H1 (cell line): ENCODE results near the gene NEURL1. TPM values are rescaled to one million over a fixed set of nuclear protein-coding genes. Genes with fewer than 3 reads are reported as not detected.

ENCODE experiments used
- CTCF ChIA-PET: fragments of 300-600 bp; sonication (Branson Sonifier 250); formaldehyde crosslinking; loops from one replicate; lab custom pipeline; 2021; ENCODE audit not compliant: partially characterized antibody; lab: Charles Lee
- POLR2A ChIA-PET: fragments of 300-600 bp; sonication (Branson Sonifier 250); formaldehyde crosslinking; loops from one replicate; lab custom pipeline; 2021; ENCODE audit warnings: inconsistent platforms; ENCODE audit not compliant: partially characterized antibody; lab: Charles Lee
- DNase-seq, 2 experiments: peaks; one replicate each; pipeline versions ENCODE4 v3.0.0 to v3.0.0-alpha.2; 2010 to 2022; ENCODE audit warnings: low spot score in 2 of 2, low read depth in 1 of 2, mixed read lengths in 1 of 2
- FAIRE-seq: peaks from 2 replicates; lab custom pipeline; 2011; peaks lifted over from hg19 to GRCh38; lab: Jason Lieb, UNC
- H2AFZ ChIP-seq: 2 replicates; pipeline ENCODE4 v1.8.1; 2012; ENCODE audit warnings: low read length, inconsistent platforms
- H2AK5ac ChIP-seq: 2 replicates; pipeline ENCODE4 v1.6.1; 2013; ENCODE audit warnings: low read depth, low read length
- H2BK120ac ChIP-seq: replicated peaks from 2 replicates; pipeline ENCODE3; 2013; ENCODE audit warnings: low read depth, low read length, inconsistent platforms
- H2BK12ac ChIP-seq: 2 replicates; pipeline ENCODE4 v1.6.1; 2013; ENCODE audit warnings: low read depth, low read length
- H2BK15ac ChIP-seq: 2 replicates; pipeline ENCODE4 v1.6.1; 2013; ENCODE audit warnings: low read length
- H2BK20ac ChIP-seq: 2 replicates; pipeline ENCODE4 v1.6.1; 2013; ENCODE audit warnings: low read length
- H2BK5ac ChIP-seq: 2 replicates; pipeline ENCODE4 v1.6.1; 2013; ENCODE audit warnings: low read depth, low read length
- H3K14ac ChIP-seq: 2 replicates; pipeline ENCODE4 v1.6.1; 2013; ENCODE audit warnings: inconsistent platforms; ENCODE audit not compliant: insufficient read length
- H3K18ac ChIP-seq: 2 replicates; pipeline ENCODE4 v1.6.1; 2013; ENCODE audit warnings: low read length; ENCODE audit errors: extremely low read depth
- H3K23ac ChIP-seq: 2 replicates; pipeline ENCODE4 v1.6.1; 2013; ENCODE audit warnings: inconsistent platforms; ENCODE audit not compliant: insufficient read length
- H3K23me2 ChIP-seq: 2 replicates; pipeline ENCODE4 v1.6.1; 2013; ENCODE audit warnings: low read depth, low read length
- H3K27ac ChIP-seq: 2 replicates; pipeline ENCODE4 v1.6.1; 2011; ENCODE audit warnings: low read depth, low read length, inconsistent platforms
- H3K27me3 ChIP-seq, 4 experiments: replicated peaks in 1 of 4; 1 replicate in 1 of 4; 2 replicates in 3 of 4; pipeline versions ENCODE4 v1.6.1 to v1.8.1; 2011 to 2013; ENCODE audit warnings: low read length in 3 of 4, mild to moderate bottlenecking in 3 of 4, inconsistent platforms in 2 of 4, mixed read lengths in 2 of 4, moderate library complexity in 1 of 4; ENCODE audit not compliant: control insufficient read depth in 3 of 4, insufficient read depth in 3 of 4; ENCODE audit errors: extremely low read depth in 1 of 4
- H3K36me3 ChIP-seq, 4 experiments: 2 replicates each; pipeline versions ENCODE4 v1.6.1 to v1.8.1; 2011 to 2013; ENCODE audit warnings: mild to moderate bottlenecking in 4 of 4, low read length in 3 of 4, moderate library complexity in 2 of 4, control low read depth in 1 of 4, inconsistent platforms in 1 of 4; ENCODE audit not compliant: insufficient read depth in 4 of 4, control insufficient read depth in 2 of 4
- H3K4ac ChIP-seq: replicated peaks from 2 replicates; pipeline ENCODE3; 2013; ENCODE audit warnings: low read length, low read depth, mixed read lengths, inconsistent platforms; ENCODE audit not compliant: insufficient read length
- H3K4me1 ChIP-seq, 4 experiments: replicated peaks in 1 of 4; 1 replicate in 1 of 4; 2 replicates in 3 of 4; pipeline versions ENCODE4 v1.6.1 to v1.8.1; 2011 to 2013; ENCODE audit warnings: low read length in 3 of 4, inconsistent platforms in 2 of 4, mixed read lengths in 1 of 4; ENCODE audit not compliant: insufficient read depth in 4 of 4, control insufficient read depth in 3 of 4
- H3K4me2 ChIP-seq, 2 experiments: 2 replicates each; pipeline versions ENCODE4 v1.6.1 to v1.8.1; 2011 to 2013; ENCODE audit warnings: low read depth in 2 of 2, low read length in 2 of 2, control low read depth in 1 of 2, inconsistent platforms in 1 of 2, mild to moderate bottlenecking in 1 of 2; ENCODE audit not compliant: insufficient read depth in 1 of 2
- H3K4me3 ChIP-seq, 4 experiments: fragments of 200-600, 300-600 bp in 1 of 4; sonication (generic), shearing (Covaris generic), sonication (Bioruptor Twin) in 1 of 4; 2 replicates each; pipeline versions ENCODE4 v1.5.1 to v1.8.1; 2011 to 2016; ENCODE audit warnings: low read length in 4 of 4, low read depth in 3 of 4, control low read depth in 2 of 4, inconsistent platforms in 2 of 4, mild to moderate bottlenecking in 2 of 4, mixed read lengths in 1 of 4, moderate library complexity in 1 of 4; ENCODE audit not compliant: insufficient read depth in 2 of 4; ENCODE audit errors: extremely low read depth in 1 of 4
- H3K56ac ChIP-seq: replicated peaks from 2 replicates; pipeline ENCODE3; 2013; ENCODE audit warnings: low read depth, mild to moderate bottlenecking, mixed read lengths, low read length, inconsistent platforms; ENCODE audit not compliant: insufficient read length
- H3K79me1 ChIP-seq: 2 replicates; pipeline ENCODE4 v1.6.1; 2013; ENCODE audit warnings: low read depth, low read length, control low read depth
- H3K79me2 ChIP-seq, 2 experiments: 2 replicates each; pipeline versions ENCODE4 v1.6.1 to v1.8.1; 2012 to 2013; ENCODE audit warnings: low read length in 2 of 2, mild to moderate bottlenecking in 2 of 2, inconsistent platforms in 1 of 2; ENCODE audit not compliant: insufficient read depth in 2 of 2, control insufficient read depth in 1 of 2
- H3K9ac ChIP-seq, 4 experiments: replicated peaks in 1 of 4; 1 replicate in 1 of 4; 2 replicates in 3 of 4; pipeline versions ENCODE4 v1.6.1 to v1.8.1; 2011 to 2013; ENCODE audit warnings: low read depth in 3 of 4, low read length in 3 of 4, control low read depth in 2 of 4, mild to moderate bottlenecking in 2 of 4, moderate library complexity in 2 of 4, inconsistent platforms in 1 of 4; ENCODE audit errors: extremely low read depth in 1 of 4
- H3K9me3 ChIP-seq, 2 experiments: 2 replicates each; pipeline versions ENCODE4 v1.6.1 to v1.8.1; 2012 to 2013; ENCODE audit warnings: mild to moderate bottlenecking in 2 of 2, moderate library complexity in 2 of 2, control low read depth in 1 of 2, inconsistent platforms in 1 of 2, low read depth in 1 of 2, low read length in 1 of 2, mixed read lengths in 1 of 2; ENCODE audit not compliant: insufficient read depth in 2 of 2
- H4K20me1 ChIP-seq, 2 experiments: replicated peaks in 1 of 2; 2 replicates each; pipeline versions ENCODE3 to v1.8.1; 2011 to 2013; ENCODE audit warnings: inconsistent platforms in 2 of 2, low read length in 2 of 2, mild to moderate bottlenecking in 1 of 2; ENCODE audit not compliant: insufficient read depth in 2 of 2, control insufficient read depth in 1 of 2
- H4K5ac ChIP-seq: 2 replicates; pipeline ENCODE4 v1.6.1; 2013; ENCODE audit warnings: low read length, low read depth, mixed read lengths, inconsistent platforms; ENCODE audit not compliant: insufficient read length
- H4K8ac ChIP-seq: 2 replicates; pipeline ENCODE4 v1.8.0; 2013; ENCODE audit warnings: mild to moderate bottlenecking, moderate library complexity, low read length, inconsistent platforms; ENCODE audit not compliant: insufficient read depth; ENCODE audit errors: extremely low read depth
- H4K91ac ChIP-seq: replicated peaks from 2 replicates; pipeline ENCODE3; 2013; ENCODE audit warnings: low read length, mixed read lengths, inconsistent platforms; ENCODE audit not compliant: insufficient read length
- CHD1 ChIP-seq: IDR thresholded peaks from 2 replicates; pipeline ENCODE4 v1.6.1; 2012; ENCODE audit warnings: low read depth, low read length, improper control_type of control experiment
- GTF2F1 ChIP-seq: IDR thresholded peaks from 2 replicates; pipeline ENCODE4 v1.6.1; 2012; ENCODE audit warnings: low read depth, low read length, improper control_type of control experiment, borderline replicate concordance
- POLR2AphosphoS5 ChIP-seq: IDR thresholded peaks from 2 replicates; pipeline ENCODE4 v1.6.1; 2011; ENCODE audit warnings: low read depth, low read length
- TCF12 ChIP-seq: IDR thresholded peaks from 2 replicates; pipeline ENCODE4 v1.6.1; 2011; ENCODE audit warnings: low read depth, mild to moderate bottlenecking, low read length
- TEAD4 ChIP-seq: IDR thresholded peaks from 2 replicates; pipeline ENCODE4 v1.6.1; 2012; ENCODE audit warnings: low read depth, low read length, inconsistent platforms, mixed read lengths
- WGBS, 2 experiments: shearing (Covaris generic) in 1 of 2; methylation state at CpG; one replicate each; pipeline versions ENCODE4 v1.1.6 to v1.1.7; 2013 to 2015; ENCODE audit warnings: low lambda C conversion rate in 2 of 2, mixed read lengths in 2 of 2, inconsistent platforms in 1 of 2, low coverage in 1 of 2, missing lambda C conversion rate in 1 of 2; ENCODE audit not compliant: insufficient replicate concordance in 2 of 2, insufficient coverage in 1 of 2, insufficient read length in 1 of 2; ENCODE audit errors: extremely low coverage in 1 of 2, missing lambda C conversion rate in 1 of 2; 5-methylcytosine and 5-hydroxymethylcytosine counted together
- polyA plus RNA-seq, 7 experiments: library from polyadenylated mRNA; depleted of rRNA in 3 of 7; stranded (reverse) in 5 of 7; unstranded in 2 of 7; fragments of >200 nt in 5 of 7; fragments of 200-250 nt in 2 of 7; gene quantifications; 1 replicate in 5 of 7; 2 replicates in 1 of 7; 4 replicates in 1 of 7; pipeline versions ENCODE4 v1.2.1 to v1.2.3, GENCODE V29; 2011 to 2013; ENCODE audit warnings: missing spikeins in 2 of 7, mixed read lengths in 2 of 7
- total RNA-seq: library from RNA; stranded (reverse); fragmentation: NEBNext Ultra II Directional; extraction: Animal tissue kit (Norgen Biotek cat#: 25700); gene quantifications from 2 replicates; pipeline ENCODE4 v1.2.1, GENCODE V29; 2021

Gene NEURL1
- total and polyA plus RNA-seq, 2 of the 8 experiments (the other 6 are each of a cell fraction or from before 2014, with no cell fraction given) = 0.54 to 0.58 TPM

DNA sequence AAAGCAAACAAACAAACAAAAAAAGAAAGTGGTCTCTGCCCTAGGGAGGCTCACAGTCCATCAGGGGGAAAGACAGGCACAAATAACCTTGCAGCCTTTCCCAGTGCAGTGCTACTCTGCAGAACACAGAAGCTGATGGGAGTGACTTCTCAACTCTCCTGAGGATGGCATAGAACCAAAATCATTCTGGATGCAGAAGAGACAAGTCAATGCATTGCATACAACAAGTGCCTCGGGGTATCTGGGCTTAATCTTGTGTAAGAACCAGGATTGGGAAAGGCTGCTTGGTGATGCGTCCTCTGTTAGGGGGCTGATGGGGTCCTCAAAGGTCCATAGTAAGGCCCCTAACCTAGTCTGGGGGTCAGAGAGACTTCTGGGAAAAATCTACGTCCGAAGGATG lies 68.9 kb downstream of the NEURL1 start:
- H3K79me2 ChIP-seq = no peaks in the 10 kb centered on the region
- H2BK20ac ChIP-seq = no peak overlapping the region
- no peak overlapping the region for H4K5ac ChIP-seq
- H3K18ac ChIP-seq = no peak overlapping the region
- CTCF ChIA-PET = interaction anchor here (0.6 to 8.0 kb wide), 7 partner anchors 15 to 69 kb away, joined by 3 to 134 read pairs (median 5); partner anchors contain the start of gene NEURL1
- H3K4me2 ChIP-seq = no peak overlapping the region
- H3K4me1 ChIP-seq = no peaks in the 10 kb centered on the region; a peak in 1 of 7 replicates
- no peak overlapping the region for H2BK15ac ChIP-seq
- no peak overlapping the region for H3K27ac ChIP-seq
- H4K91ac ChIP-seq = no peak overlapping the region
- no peak overlapping the region for H3K56ac ChIP-seq
- H3K23ac ChIP-seq = no peak overlapping the region
- 92% methylated on average over 4 of the region's 4 CpGs; no CpG with 5 or more reads in 1 of the 2 experiments for WGBS, 2 experiments
- H3K4ac ChIP-seq = no peak overlapping the region
- no peak overlapping the region for H2BK12ac ChIP-seq
- H4K20me1 ChIP-seq = peaks cover 0 to 2% of the 10 kb centered on the region in 2 experiments
- no peaks in the 10 kb centered on the region; the same call in 1 of the 2 replicates for H3K23me2 ChIP-seq
- H3K14ac ChIP-seq = no peak overlapping the region
- DNase-seq (no peak), FAIRE-seq (no peak)
- no peaks in the 10 kb centered on the region; a peak in 1 of 4 replicates for H3K9me3 ChIP-seq
- no peaks in the 10 kb centered on the region; a peak in 2 of 7 replicates for H3K27me3 ChIP-seq
- no peak overlapping the region for H2AK5ac ChIP-seq
- no peak overlapping the region for H2BK120ac ChIP-seq
- no peak overlapping the region for H3K4me3 ChIP-seq
- no peak overlapping the region for H2AFZ ChIP-seq
- POLR2A ChIA-PET = no interaction called here
- H3K9ac ChIP-seq = no peak overlapping the region
- no peaks in the 10 kb centered on the region for H3K79me1 ChIP-seq
- H2BK5ac ChIP-seq = no peak overlapping the region
- no peak overlapping the region for H4K8ac ChIP-seq
- H3K36me3 ChIP-seq = no peaks in the 10 kb centered on the region
- no peak for TF ChIP-seq TEAD4
- TF ChIP-seq TCF12 = no peak
- no peak for TF ChIP-seq CHD1
- no peak for TF ChIP-seq GTF2F1
- TF ChIP-seq POLR2AphosphoS5 = no peak
